Measurements from ENCODE around the gene P2RY2.

DNA sequence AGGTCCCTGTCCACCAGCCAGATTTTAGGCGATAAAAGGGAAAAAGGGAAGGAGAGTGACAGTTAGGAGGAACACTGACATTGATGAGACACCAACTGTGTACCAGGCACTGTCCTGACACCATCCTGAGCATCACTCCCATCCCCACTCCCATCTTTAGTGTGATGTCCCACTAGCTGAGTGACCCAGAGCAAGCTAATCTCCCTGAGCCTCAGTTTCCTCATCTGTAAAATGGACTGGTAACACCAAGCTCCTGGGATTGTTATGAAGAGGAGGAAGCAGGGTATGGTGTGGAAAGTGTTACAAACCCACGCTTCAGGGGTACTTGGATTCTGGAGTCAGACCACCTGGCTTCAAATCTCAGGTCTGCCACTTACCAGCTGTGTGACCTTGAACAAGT, 45.6 kb downstream of the P2RY2 start:
- TF ChIP-seq, protein P1, sequence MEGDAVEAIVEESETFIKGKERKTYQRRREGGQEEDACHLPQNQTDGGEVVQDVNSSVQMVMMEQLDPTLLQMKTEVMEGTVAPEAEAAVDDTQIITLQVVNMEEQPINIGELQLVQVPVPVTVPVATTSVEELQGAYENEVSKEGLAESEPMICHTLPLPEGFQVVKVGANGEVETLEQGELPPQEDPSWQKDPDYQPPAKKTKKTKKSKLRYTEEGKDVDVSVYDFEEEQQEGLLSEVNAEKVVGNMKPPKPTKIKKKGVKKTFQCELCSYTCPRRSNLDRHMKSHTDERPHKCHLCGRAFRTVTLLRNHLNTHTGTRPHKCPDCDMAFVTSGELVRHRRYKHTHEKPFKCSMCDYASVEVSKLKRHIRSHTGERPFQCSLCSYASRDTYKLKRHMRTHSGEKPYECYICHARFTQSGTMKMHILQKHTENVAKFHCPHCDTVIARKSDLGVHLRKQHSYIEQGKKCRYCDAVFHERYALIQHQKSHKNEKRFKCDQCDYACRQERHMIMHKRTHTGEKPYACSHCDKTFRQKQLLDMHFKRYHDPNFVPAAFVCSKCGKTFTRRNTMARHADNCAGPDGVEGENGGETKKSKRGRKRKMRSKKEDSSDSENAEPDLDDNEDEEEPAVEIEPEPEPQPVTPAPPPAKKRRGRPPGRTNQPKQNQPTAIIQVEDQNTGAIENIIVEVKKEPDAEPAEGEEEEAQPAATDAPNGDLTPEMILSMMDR (IDR thresholded peaks at IDR 0.05 in 2 of 3, conservative IDR thresholded peaks at IDR 0.05 in 1 of 3; ENCODE audit: borderline replicate concordance in 1 of 3, insufficient read depth in 1 of 3, low read depth in 2 of 3, low read length in 2 of 3): no peak
- TF ChIP-seq, protein P2, sequence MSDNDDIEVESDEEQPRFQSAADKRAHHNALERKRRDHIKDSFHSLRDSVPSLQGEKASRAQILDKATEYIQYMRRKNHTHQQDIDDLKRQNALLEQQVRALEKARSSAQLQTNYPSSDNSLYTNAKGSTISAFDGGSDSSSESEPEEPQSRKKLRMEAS (IDR thresholded peaks at IDR 0.05): no peak
- TF ChIP-seq YY1 (IDR thresholded peaks at IDR 0.05; ENCODE audit: extremely low read depth, insufficient replicate concordance, low read depth, low read length): no peak
- TF ChIP-seq SIN3A (IDR thresholded peaks at IDR 0.05; ENCODE audit: low read depth): no peak
- TF ChIP-seq POLR2A (IDR thresholded peaks at IDR 0.05; ENCODE audit: borderline replicate concordance, extremely low read depth, insufficient read depth, insufficient read length): no peak
- TF ChIP-seq EGR1 (IDR thresholded peaks at IDR 0.05; ENCODE audit: low read depth): no peak
- TF ChIP-seq FOSL1 (IDR thresholded peaks at IDR 0.05; ENCODE audit: low read depth): no peak
- TF ChIP-seq, protein P3, sequence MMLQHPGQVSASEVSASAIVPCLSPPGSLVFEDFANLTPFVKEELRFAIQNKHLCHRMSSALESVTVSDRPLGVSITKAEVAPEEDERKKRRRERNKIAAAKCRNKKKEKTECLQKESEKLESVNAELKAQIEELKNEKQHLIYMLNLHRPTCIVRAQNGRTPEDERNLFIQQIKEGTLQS (IDR thresholded peaks at IDR 0.05): no peak
- TF ChIP-seq ZFX (IDR thresholded peaks at IDR 0.05): no peak
- no peak for TF ChIP-seq POLR2AphosphoS5 (IDR thresholded peaks at IDR 0.05; ENCODE audit: low read depth, low read length)
- TF ChIP-seq RAD21 (IDR thresholded peaks at IDR 0.05; ENCODE audit: low read depth): no peak
- TF ChIP-seq EZH2 (IDR thresholded peaks at IDR 0.05): no peak

Measured in HCT116 (cell line).